GM18909 (cell line): ENCODE results near the gene CHST11.

Source experiments
- ATAC-seq: cut with Tn5 transposase; IDR thresholded peaks from one replicate; pipeline ENCODE4 v1.9.1; 2021; ENCODE audit warnings: mild to moderate bottlenecking; ENCODE audit not compliant: unreplicated experiment, poor library complexity

The CHST11 gene

GRCh38 chr12:104701756-104702155 is 245.0 kb downstream of the CHST11 start:
- no peak for ATAC-seq

DNA sequence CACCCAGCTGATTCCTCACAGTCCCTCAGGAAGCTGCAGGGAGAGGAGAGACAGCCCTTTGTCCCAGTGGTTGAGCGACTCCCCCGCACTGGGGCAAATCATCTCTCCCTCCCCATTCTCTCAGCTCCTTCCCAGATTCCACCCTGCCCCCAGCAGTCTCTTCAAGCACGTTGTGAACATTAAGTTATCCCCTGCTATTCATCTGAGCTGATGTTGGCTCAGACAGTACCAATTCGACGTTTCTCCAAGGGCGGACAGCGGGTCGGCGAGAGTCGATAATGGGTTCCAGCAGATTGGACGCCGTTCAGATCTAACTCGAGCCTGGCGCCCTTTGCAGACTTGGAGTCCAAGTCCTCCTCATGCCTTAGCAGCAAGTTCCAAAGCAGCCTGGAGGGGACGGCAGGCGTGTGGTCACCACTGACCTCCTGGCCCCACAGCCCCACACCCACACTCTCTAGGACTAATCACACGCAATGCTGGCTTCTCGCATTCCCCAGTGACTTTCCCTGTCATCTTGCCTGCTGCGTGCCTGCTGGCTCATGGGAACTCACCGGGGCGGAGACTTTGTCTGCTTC is 245.9 kb downstream of the CHST11 start:
- no peak for ATAC-seq

DNA sequence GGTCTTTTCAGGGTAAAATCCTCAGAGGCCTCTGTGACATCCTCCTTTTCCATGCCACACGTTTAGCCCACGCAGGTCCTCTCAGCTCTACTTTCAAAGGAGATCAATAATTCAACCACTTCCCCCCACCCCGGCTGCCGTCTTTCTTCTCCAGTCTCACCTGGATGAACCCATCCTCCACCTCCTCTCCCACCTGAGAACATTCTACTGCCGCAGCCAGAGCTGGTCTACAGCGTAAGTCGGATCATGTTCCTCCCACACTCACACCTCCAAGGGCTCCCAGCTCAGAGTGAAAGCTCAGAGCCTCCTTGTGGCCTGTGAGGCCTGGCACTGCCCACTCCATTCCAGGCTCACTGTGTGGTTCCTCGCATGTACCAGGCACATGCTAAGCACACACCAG is 246.6 kb downstream of the CHST11 start:
- no peak for ATAC-seq

- no peak for ATAC-seq
Measured at GRCh38 chr12:104704224-104704779, 247.6 kb downstream of the CHST11 start.

DNA sequence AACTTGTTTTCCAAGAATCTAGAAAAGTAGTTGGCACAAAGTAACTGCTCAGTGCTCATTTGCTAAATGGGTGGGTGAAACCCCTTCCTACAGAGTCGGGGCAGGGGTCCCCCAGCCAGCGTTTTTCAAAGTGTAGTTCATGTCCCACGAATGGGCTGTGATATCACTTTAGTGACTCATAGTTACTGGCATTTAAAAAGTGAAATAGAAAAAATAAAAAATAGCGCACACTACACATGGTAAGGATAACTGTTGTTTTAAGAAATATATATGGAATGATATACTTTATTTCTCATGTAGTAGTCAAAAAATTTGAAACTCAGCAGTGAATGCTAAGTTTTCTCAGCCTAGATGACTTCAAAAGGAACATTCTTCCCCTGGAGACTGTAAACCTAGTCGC is 250.4 kb downstream of the CHST11 start:
- no peak for ATAC-seq

DNA sequence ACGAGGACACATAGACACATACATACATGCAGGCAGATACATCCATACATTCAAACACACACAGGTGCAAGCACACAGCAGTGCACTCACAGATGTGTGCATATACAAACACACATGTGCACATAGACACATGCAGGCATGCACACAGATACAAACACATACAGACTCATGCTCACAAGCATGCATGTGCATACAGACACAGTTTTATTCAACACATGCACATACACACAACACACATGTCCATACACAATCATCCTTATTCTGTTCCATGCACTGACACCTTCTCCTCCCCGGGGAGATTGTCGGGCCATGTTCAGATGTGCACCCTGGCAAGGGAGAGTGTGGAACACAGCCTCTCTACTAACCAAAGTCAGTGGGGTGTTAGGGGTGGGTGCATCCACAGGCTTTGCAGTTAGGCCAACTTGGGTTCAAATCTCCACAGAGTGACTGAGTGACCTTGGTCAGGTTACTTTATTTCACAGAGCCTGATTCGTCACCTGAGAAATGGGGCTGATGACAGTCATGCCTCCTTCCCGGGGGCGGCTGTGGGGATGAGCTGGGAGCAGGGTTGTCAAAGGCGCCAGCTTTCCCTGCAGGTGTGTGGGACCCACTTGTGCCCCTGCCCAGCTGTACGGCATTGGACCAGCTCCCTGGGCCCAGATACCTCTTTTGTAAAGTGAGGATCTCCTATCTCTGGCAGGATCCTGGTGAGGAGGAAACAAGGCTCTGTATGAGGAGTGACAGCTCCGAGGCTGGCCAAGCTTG is 251.2 kb downstream of the CHST11 start:
- no peak for ATAC-seq

- ATAC-seq: no peak
Measured at GRCh38 chr12:104708891-104709290, 252.1 kb downstream of the CHST11 start.

- ATAC-seq: no peak
Measured at GRCh38 chr12:104709692-104710435, 253.1 kb downstream of the CHST11 start.

DNA sequence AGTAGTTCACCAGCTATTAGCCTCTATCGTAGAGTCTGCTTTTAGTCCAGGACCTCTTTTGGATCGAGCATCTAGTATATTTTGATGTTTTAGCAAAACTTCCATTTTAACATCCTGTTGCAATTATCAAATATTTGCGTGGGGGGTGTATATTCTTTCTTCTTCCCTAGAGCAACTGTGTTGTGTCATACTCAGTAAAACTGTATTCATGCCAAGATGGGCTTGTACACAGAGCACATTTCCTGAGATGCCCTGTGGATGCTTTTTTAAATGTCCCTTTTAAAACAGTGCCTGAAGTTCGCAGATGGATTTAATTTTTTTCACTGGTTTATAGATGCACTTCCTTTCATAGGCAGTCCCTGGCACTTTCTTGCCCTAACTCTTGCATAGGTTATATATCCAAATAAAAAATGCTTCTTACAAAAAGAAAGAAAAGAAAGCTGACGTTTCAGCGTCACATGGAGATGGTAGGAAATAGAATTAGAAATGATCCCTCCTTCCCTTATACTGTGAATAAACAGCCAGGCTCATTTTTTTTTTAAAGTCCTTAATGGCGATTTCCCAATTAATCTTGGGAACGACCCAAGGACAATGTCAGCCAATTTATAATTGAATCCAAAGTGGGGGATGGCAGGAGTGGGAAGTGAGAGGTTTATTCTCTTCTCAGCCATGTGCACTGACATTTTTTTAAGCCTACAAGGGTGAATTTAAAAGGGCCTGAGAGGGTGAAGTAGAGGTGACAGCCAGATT is 254.4 kb downstream of the CHST11 start:
- no peak for ATAC-seq

- no peak for ATAC-seq
Measured at GRCh38 chr12:104712477-104712876, 255.7 kb downstream of the CHST11 start.

DNA sequence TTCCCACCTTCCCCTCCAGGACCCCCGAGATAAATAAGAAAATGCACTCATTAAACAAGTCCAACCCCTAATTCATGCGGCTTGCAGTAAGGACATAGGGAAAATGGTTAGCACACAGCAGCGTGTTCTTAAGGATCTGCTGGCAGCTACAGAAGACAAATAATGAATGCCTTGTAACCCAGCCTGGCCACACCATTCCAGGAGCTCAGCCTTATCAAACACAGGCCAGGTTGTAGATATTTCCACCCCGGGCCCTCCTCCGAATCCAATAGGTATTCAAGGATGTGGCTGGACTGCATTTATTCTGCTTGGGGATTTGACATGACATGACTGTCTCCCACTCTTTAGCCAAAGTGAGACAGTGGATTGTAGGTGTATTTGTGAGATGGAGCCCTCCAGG is 256.2 kb downstream of the CHST11 start:
- ATAC-seq: no peak

GRCh38 chr12:104713444-104713843 is 256.7 kb downstream of the CHST11 start:
- ATAC-seq: no peak

GRCh38 chr12:104714369-104714768 is 257.6 kb downstream of the CHST11 start:
- ATAC-seq: no peak

GRCh38 chr12:104716172-104716571 is 259.4 kb downstream of the CHST11 start:
- no peak for ATAC-seq

DNA sequence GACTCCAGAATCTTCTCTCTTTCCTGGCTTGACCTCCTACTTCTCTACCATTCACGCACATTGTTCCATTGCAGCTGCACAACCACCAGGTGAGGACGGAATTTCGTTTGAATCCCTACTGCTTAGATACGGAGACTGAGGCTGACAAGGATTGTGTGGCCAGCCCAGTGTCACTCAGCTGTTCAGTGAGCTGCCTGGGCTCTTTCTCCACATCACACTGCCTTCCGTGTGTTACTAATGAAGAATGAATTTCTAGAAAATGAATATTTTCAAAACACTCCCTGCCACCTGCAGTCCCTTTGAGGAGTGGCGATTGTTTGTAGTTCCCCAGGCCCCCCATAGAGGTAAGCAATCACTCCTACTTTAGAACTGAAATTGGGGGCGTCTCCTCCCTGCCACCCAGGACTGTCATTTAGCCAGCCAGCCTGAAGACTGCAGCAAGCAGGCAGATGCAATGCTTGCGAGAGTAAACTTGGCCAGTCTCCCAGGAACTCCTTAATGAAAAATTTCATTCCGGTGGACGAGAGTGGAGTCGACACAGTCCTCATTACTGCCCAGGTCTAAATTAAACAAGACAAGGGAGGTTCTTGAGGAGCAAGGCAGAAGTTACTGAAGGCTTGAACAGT is 261.7 kb downstream of the CHST11 start:
- ATAC-seq: no peak

DNA sequence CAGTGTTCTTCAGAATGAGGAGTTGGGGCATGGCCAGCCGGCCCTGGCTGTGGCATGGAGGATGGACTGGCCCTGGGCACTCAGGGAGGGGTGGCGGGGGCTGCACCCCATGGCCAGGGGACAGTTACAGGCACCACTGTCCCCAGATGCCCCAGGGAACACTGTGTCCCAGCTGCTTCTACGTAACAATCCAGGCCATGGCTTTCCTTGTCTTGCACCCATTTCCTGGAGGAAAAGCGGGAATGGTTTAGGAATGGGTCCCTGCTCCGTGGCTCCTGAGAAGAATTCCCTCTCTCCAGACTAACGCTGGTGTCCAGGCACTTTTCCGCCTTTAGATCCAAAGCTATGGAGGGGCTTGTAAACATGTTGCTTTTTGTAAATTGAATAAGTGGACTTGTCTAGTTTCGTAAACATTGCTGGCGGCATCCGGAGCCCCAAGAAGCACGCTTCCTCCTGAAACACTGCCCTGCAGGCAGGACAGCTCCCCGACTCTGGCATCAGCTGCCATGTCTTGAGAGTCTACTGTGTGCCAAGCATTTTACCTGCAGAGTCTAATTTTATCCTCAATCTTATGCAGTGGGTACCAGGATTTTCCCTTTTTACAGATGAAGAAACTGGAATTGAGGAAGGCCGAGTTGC is 263.1 kb downstream of the CHST11 start:
- peak; percentile 19 for ATAC-seq

DNA sequence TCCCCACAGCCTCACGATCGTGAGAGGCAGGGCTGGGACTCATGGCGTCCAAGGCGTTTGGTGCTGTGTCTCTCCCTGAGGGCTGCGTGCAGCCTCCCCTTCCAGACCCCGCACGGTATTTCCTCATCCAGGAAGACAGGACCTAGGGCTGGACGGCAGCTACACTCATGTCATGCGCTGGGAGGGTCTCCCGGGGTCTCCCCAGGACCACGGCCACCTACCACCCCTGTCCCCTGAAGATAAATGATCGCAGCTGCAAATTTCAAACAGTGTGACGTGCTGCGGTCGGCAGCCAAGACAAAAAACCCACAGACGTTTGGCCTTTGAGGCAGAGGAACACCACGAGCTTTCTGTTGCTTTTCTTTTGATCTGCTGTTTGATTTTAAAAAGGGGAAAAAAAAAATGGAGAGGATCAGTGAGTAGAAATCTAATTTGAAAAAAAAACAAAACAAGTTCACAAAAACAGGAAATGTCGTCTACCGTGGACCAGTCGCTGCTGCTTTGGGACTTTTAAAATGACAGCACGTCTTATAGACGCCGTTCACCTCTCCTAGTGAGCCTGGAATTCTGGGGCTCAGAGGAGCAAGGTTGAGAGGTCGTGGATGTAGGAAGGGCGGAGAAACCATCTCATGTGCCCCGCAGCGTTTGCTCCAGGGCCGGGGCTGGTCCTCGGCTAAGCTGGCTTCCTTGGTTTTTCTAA is 263.7 kb downstream of the CHST11 start:
- peak; percentile 52 for ATAC-seq

GRCh38 chr12:104721039-104721405 is 264.3 kb downstream of the CHST11 start:
- no peak for ATAC-seq

GRCh38 chr12:104721936-104722335 is 265.2 kb downstream of the CHST11 start:
- ATAC-seq: no peak
